ENCODE measurements around the gene GPR50.

GRCh38 chrX:151181088-151181487, 4.7 kb downstream of the GPR50 start:
- TF ChIP-seq CTCF (IDR thresholded peaks at IDR 0.05) (no peak), POLR2A (IDR thresholded peaks at IDR 0.05) (no peak)
